K562 (cell line): ENCODE results near the gene C2CD5. TPM values are rescaled to one million over a fixed set of nuclear protein-coding genes. Genes with fewer than 3 reads are reported as not detected.

Source experiments
- ATAC-seq: fragments of 200-7000 bp; cut with Tn5 transposase; 3 replicates; pipeline ENCODE4 v1.9.1; 2020; ENCODE audit warnings: moderate library complexity
- BruUV-seq: library from RNA; stranded (reverse); fragments of 400-500 nt; replicated peaks from 2 replicates; lab custom pipeline; 2021; lab: Mats Ljungman, UMichigan
- CTCF ChIA-PET: fragments of 300-600 bp; formaldehyde crosslinking; extraction: SDS; loops from one replicate; lab custom pipeline; 2021; ENCODE audit warnings: low intra/inter-chr PET ratio; lab: Yijun Ruan, JAX
- POLR2A ChIA-PET: fragments of 300-600, 350-650 bp; sonication (Branson Sonifier 250); formaldehyde crosslinking; extraction: SDS; loops from one replicate; lab custom pipeline; 2021; ENCODE audit warnings: antibody characterized with exemption, inconsistent platforms; lab: Yijun Ruan, JAX
- DNase-seq, 4 experiments: peaks; one replicate each; pipeline versions ENCODE4 v3.0.0 to v3.0.0-alpha.2; 2011 to 2018; ENCODE audit warnings: low spot score in 3 of 4, mixed read lengths in 3 of 4; ENCODE audit errors: extremely low read depth in 1 of 4
- FAIRE-seq: peaks from 2 replicates; lab custom pipeline; 2011; peaks lifted over from hg19 to GRCh38; lab: Jason Lieb, UNC
- H2AFZ ChIP-seq: 2 replicates; pipeline ENCODE4 v1.6.0; 2011; ENCODE audit warnings: low read depth, low read length, control low read depth, inconsistent platforms
- H3K27ac ChIP-seq: fragments of 200-600 bp; 3 replicates; pipeline ENCODE4 v1.8.0; 2011; ENCODE audit warnings: low read depth, mild to moderate bottlenecking, control low read depth, inconsistent platforms, low read length, moderate library complexity, mixed read lengths; ENCODE audit errors: extremely low read depth
- H3K27me3 ChIP-seq, 2 experiments: fragments of 300-600 bp in 1 of 2; 2 replicates in 1 of 2; 3 replicates in 1 of 2; pipeline versions ENCODE4 v1.6.0 to v1.8.0; 2011; ENCODE audit warnings: inconsistent platforms in 2 of 2, low read length in 2 of 2, mild to moderate bottlenecking in 1 of 2, mixed read lengths in 1 of 2, moderate library complexity in 1 of 2; ENCODE audit not compliant: control insufficient read depth in 2 of 2, insufficient read depth in 2 of 2
- H3K36me3 ChIP-seq: fragments of 300-600 bp; 3 replicates; pipeline ENCODE4 v1.8.0; 2011; ENCODE audit warnings: mild to moderate bottlenecking, low read length, inconsistent platforms; ENCODE audit not compliant: control insufficient read depth, insufficient read depth
- H3K4me1 ChIP-seq, 2 experiments: fragments of 200-600 bp in 1 of 2; replicated peaks in 1 of 2; 2 replicates in 1 of 2; 3 replicates in 1 of 2; pipeline versions ENCODE4 v1.5.1 to v1.8.0; 2011; ENCODE audit warnings: inconsistent platforms in 2 of 2, low read length in 2 of 2, mild to moderate bottlenecking in 1 of 2, mixed read lengths in 1 of 2, moderate library complexity in 1 of 2; ENCODE audit not compliant: control insufficient read depth in 2 of 2, insufficient read depth in 2 of 2
- H3K4me2 ChIP-seq: 2 replicates; pipeline ENCODE4 v1.6.1; 2011; ENCODE audit warnings: low read length, control low read depth, inconsistent platforms, mixed read lengths; ENCODE audit not compliant: insufficient read depth
- H3K4me3 ChIP-seq: fragments of 200-600 bp; sonication (generic), shearing (Covaris generic); 2 replicates; pipeline ENCODE4 v1.5.1; 2016; ENCODE audit warnings: control low read depth, inconsistent platforms
- H3K79me2 ChIP-seq: fragments of 200-600 bp; 3 replicates; pipeline ENCODE4 v1.8.0; 2011; ENCODE audit warnings: low read length, inconsistent platforms; ENCODE audit not compliant: control insufficient read depth, insufficient read depth
- H3K9ac ChIP-seq, 2 experiments: 2 replicates each; pipeline versions ENCODE4 v1.6.0 to v1.6.1; 2011; ENCODE audit warnings: low read depth in 2 of 2, low read length in 2 of 2, control low read depth in 1 of 2, inconsistent platforms in 1 of 2, mild to moderate bottlenecking in 1 of 2, mixed read lengths in 1 of 2; ENCODE audit not compliant: insufficient read depth in 1 of 2
- H3K9me1 ChIP-seq: one replicate; pipeline ENCODE4 v1.6.0; 2011; ENCODE audit warnings: inconsistent platforms, mild to moderate bottlenecking, low read length, moderate library complexity; ENCODE audit not compliant: control insufficient read depth, insufficient read depth
- H3K9me3 ChIP-seq: replicated peaks from 2 replicates; pipeline ENCODE4 v1.5.1; 2011; ENCODE audit warnings: low read depth, low read length, inconsistent platforms; ENCODE audit not compliant: control insufficient read depth, insufficient read depth
- H4K20me1 ChIP-seq: replicated peaks from 2 replicates; pipeline ENCODE4 v1.6.1; 2011; ENCODE audit warnings: low read length, inconsistent platforms, mixed read lengths; ENCODE audit not compliant: control insufficient read depth, insufficient read depth
- CHD1 ChIP-seq: fragments of 200-600 bp; sonication (generic); IDR thresholded peaks from one replicate; pipeline ENCODE4 v1.6.1; 2012; ENCODE audit warnings: mild to moderate bottlenecking, moderate library complexity, low read length, inconsistent platforms
- EGR1 ChIP-seq: fragments of 450-650 bp; conservative IDR thresholded peaks from 2 replicates; pipeline ENCODE4 v1.6.1; 2017; ENCODE audit warnings: mild to moderate bottlenecking
- MAFK ChIP-seq: IDR thresholded peaks from 2 replicates; pipeline ENCODE4 v1.6.1; 2011; ENCODE audit warnings: low read length, improper control_type of control experiment
- NR3C1 ChIP-seq: sonication (generic); formaldehyde crosslinking; IDR thresholded peaks from 2 replicates; pipeline ENCODE4 v1.8.1; 2022; ENCODE audit warnings: missing genetic modification reagents
- SMAD3 ChIP-seq: fragments of 450-650 bp; formaldehyde crosslinking; conservative IDR thresholded peaks from 2 replicates; pipeline ENCODE4 v1.4.0; 2020; ENCODE audit warnings: mild to moderate bottlenecking
- XRCC4 ChIP-seq: IDR thresholded peaks from one replicate; pipeline ENCODE4 v1.6.1; 2011; ENCODE audit not compliant: insufficient read depth, insufficient read length; ENCODE audit errors: extremely low read depth
- ZFP30 ChIP-seq: fragments of 250-450 bp; sonication (Bioruptor Pico); IDR thresholded peaks from 2 replicates; pipeline ENCODE4 v1.8.0; 2022; ENCODE audit warnings: moderate library complexity, mild to moderate bottlenecking, inconsistent platforms, borderline replicate concordance
- ZNF507 ChIP-seq: conservative IDR thresholded peaks from 2 replicates; pipeline ENCODE4 v1.6.1; 2017; ENCODE audit warnings: missing genetic modification characterization, missing compliant biosample characterization
- WGBS: fragments of 100-300 bp; shearing (Covaris generic); methylation state at CpG from one replicate; pipeline ENCODE4 v1.1.6; 2016; ENCODE audit warnings: low coverage, mixed read lengths; ENCODE audit not compliant: insufficient coverage; ENCODE audit errors: missing lambda C conversion rate; 5-methylcytosine and 5-hydroxymethylcytosine counted together
- in situ Hi-C: fragments of 300-500 bp; cut with MboI; formaldehyde crosslinking; loops from 4 replicates; pipeline ENCODE4 v1.15.0; 2018; ENCODE audit warnings: inconsistent platforms, mixed read lengths
- intact Hi-C: fragments of 100-400 bp; cut with micrococcal nuclease; formaldehyde crosslinking; loops from 2 replicates; pipeline ENCODE4 v1.14.2; 2022
- polyA plus RNA-seq, 8 experiments: library from polyadenylated mRNA; depleted of rRNA in 4 of 8; stranded (reverse) in 5 of 8; unstranded in 3 of 8; fragments of >200 nt; fragmentation: Nextera tagmentation in 2 of 8; fragmentation: Illumina TruSeq in 1 of 8; extraction: Ambion mirVana in 2 of 8; extraction: Trizol in 1 of 8; gene quantifications; 2 replicates each; pipeline versions ENCODE4 v1.2.1 to v1.2.3, GENCODE V29; 2011 to 2014; ENCODE audit warnings: inconsistent platforms in 1 of 8, missing spikeins in 1 of 8
- total RNA-seq, 7 experiments: library from RNA; depleted of rRNA in 6 of 7; stranded (reverse); fragments of >200 nt in 6 of 7; fragmentation: Illumina TruSeq in 2 of 7; extraction: Trizol in 2 of 7; gene quantifications; 2 replicates each; pipeline versions ENCODE4 v1.2.1 to v1.2.3, GENCODE V29; 2011 to 2021; ENCODE audit warnings: low replicate concordance in 1 of 7
- TF ChIP-seq, protein P1 (sequence below): fragments of 450-650 bp; IDR thresholded peaks from 2 replicates; pipeline ENCODE4 v1.6.1; 2016; ENCODE audit warnings: mild to moderate bottlenecking, moderate library complexity
- TF ChIP-seq, protein P2 (sequence below): sonication (generic); formaldehyde crosslinking; IDR thresholded peaks from 2 replicates; pipeline ENCODE4 v1.4.0; 2020; ENCODE audit warnings: mild to moderate bottlenecking, missing genetic modification reagents

C2CD5 gene
- total and polyA plus RNA-seq, 9 of the 15 experiments (the other 6 are each of a cell fraction or from before 2014, with no cell fraction given): 5.1 to 24.1 (median 14.3) TPM

DNA sequence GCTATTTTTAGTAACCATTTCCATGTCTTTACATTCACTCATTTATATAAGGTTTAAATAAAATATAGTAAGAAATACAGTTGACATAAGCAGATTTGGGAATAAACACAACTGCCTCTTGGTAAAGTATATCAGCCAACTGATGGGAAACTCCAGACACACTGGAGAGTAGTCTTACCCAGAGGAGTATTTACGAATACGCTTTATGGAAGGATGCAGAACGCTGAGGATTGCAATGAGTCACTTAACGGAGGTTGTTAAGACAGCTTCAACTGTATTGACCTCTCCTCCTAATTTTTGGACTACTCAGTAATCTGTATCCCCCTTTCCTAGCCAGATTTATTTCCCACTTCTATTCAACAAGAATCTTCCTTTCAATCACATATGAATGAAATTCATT lies 6.0 kb downstream of the C2CD5 start:
- ChIA-PET POLR2A (no interaction called here), CTCF (no interaction called here)
- no TSS peak for BruUV-seq
- H3K27me3 ChIP-seq: no peaks in the 10 kb centered on the region
- peaks cover 22% of the 10 kb centered on the region for H3K79me2 ChIP-seq
- no peaks in the 10 kb centered on the region for H4K20me1 ChIP-seq
- H3K4me3 ChIP-seq: no peak overlapping the region
- H3K4me1 ChIP-seq: peaks cover 4 to 15% of the 10 kb centered on the region in 2 experiments; a peak in 4 of 5 replicates
- intact Hi-C loops (no loop called here), in situ Hi-C loops (no loop called here)
- no peak overlapping the region for H3K4me2 ChIP-seq
- ATAC-seq (no peak), DNase-seq (no peak), FAIRE-seq (no peak)
- no peaks in the 10 kb centered on the region for H3K9me3 ChIP-seq
- 76% methylated on average over 4 of the region's 4 CpGs for WGBS
- no peak overlapping the region for H2AFZ ChIP-seq
- no peak overlapping the region for H3K9ac ChIP-seq
- H3K27ac ChIP-seq: no peak overlapping the region
- no peaks in the 10 kb centered on the region for H3K9me1 ChIP-seq
- peaks cover 10% of the 10 kb centered on the region for H3K36me3 ChIP-seq
- no peak for TF ChIP-seq SMAD3 (CRISPR knock-in tag)
- TF ChIP-seq, protein P1, sequence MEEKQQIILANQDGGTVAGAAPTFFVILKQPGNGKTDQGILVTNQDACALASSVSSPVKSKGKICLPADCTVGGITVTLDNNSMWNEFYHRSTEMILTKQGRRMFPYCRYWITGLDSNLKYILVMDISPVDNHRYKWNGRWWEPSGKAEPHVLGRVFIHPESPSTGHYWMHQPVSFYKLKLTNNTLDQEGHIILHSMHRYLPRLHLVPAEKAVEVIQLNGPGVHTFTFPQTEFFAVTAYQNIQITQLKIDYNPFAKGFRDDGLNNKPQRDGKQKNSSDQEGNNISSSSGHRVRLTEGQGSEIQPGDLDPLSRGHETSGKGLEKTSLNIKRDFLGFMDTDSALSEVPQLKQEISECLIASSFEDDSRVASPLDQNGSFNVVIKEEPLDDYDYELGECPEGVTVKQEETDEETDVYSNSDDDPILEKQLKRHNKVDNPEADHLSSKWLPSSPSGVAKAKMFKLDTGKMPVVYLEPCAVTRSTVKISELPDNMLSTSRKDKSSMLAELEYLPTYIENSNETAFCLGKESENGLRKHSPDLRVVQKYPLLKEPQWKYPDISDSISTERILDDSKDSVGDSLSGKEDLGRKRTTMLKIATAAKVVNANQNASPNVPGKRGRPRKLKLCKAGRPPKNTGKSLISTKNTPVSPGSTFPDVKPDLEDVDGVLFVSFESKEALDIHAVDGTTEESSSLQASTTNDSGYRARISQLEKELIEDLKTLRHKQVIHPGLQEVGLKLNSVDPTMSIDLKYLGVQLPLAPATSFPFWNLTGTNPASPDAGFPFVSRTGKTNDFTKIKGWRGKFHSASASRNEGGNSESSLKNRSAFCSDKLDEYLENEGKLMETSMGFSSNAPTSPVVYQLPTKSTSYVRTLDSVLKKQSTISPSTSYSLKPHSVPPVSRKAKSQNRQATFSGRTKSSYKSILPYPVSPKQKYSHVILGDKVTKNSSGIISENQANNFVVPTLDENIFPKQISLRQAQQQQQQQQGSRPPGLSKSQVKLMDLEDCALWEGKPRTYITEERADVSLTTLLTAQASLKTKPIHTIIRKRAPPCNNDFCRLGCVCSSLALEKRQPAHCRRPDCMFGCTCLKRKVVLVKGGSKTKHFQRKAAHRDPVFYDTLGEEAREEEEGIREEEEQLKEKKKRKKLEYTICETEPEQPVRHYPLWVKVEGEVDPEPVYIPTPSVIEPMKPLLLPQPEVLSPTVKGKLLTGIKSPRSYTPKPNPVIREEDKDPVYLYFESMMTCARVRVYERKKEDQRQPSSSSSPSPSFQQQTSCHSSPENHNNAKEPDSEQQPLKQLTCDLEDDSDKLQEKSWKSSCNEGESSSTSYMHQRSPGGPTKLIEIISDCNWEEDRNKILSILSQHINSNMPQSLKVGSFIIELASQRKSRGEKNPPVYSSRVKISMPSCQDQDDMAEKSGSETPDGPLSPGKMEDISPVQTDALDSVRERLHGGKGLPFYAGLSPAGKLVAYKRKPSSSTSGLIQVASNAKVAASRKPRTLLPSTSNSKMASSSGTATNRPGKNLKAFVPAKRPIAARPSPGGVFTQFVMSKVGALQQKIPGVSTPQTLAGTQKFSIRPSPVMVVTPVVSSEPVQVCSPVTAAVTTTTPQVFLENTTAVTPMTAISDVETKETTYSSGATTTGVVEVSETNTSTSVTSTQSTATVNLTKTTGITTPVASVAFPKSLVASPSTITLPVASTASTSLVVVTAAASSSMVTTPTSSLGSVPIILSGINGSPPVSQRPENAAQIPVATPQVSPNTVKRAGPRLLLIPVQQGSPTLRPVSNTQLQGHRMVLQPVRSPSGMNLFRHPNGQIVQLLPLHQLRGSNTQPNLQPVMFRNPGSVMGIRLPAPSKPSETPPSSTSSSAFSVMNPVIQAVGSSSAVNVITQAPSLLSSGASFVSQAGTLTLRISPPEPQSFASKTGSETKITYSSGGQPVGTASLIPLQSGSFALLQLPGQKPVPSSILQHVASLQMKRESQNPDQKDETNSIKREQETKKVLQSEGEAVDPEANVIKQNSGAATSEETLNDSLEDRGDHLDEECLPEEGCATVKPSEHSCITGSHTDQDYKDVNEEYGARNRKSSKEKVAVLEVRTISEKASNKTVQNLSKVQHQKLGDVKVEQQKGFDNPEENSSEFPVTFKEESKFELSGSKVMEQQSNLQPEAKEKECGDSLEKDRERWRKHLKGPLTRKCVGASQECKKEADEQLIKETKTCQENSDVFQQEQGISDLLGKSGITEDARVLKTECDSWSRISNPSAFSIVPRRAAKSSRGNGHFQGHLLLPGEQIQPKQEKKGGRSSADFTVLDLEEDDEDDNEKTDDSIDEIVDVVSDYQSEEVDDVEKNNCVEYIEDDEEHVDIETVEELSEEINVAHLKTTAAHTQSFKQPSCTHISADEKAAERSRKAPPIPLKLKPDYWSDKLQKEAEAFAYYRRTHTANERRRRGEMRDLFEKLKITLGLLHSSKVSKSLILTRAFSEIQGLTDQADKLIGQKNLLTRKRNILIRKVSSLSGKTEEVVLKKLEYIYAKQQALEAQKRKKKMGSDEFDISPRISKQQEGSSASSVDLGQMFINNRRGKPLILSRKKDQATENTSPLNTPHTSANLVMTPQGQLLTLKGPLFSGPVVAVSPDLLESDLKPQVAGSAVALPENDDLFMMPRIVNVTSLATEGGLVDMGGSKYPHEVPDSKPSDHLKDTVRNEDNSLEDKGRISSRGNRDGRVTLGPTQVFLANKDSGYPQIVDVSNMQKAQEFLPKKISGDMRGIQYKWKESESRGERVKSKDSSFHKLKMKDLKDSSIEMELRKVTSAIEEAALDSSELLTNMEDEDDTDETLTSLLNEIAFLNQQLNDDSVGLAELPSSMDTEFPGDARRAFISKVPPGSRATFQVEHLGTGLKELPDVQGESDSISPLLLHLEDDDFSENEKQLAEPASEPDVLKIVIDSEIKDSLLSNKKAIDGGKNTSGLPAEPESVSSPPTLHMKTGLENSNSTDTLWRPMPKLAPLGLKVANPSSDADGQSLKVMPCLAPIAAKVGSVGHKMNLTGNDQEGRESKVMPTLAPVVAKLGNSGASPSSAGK: no peak
- TF ChIP-seq EGR1: no peak
- no peak for TF ChIP-seq NR3C1 (CRISPR knock-in tag)
- TF ChIP-seq CHD1: no peak
- TF ChIP-seq, protein P2, sequence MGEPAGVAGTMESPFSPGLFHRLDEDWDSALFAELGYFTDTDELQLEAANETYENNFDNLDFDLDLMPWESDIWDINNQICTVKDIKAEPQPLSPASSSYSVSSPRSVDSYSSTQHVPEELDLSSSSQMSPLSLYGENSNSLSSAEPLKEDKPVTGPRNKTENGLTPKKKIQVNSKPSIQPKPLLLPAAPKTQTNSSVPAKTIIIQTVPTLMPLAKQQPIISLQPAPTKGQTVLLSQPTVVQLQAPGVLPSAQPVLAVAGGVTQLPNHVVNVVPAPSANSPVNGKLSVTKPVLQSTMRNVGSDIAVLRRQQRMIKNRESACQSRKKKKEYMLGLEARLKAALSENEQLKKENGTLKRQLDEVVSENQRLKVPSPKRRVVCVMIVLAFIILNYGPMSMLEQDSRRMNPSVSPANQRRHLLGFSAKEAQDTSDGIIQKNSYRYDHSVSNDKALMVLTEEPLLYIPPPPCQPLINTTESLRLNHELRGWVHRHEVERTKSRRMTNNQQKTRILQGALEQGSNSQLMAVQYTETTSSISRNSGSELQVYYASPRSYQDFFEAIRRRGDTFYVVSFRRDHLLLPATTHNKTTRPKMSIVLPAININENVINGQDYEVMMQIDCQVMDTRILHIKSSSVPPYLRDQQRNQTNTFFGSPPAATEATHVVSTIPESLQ (CRISPR knock-in tag): no peak
- TF ChIP-seq XRCC4: no peak
- no peak for TF ChIP-seq ZNF507 (tag)
- TF ChIP-seq ZFP30 (CRISPR knock-in tag): no peak
- no peak for TF ChIP-seq MAFK
